Right lobe of liver (tissue), 6 donors: ENCODE data around the gene FCHSD1. TPM values are rescaled to one million over a fixed set of nuclear protein-coding genes. Genes with fewer than 3 reads are reported as not detected.
"Not testable (repeated sequence)": the region's sequence is repeated elsewhere in the genome, so short reads cannot be mapped to it uniquely, and the experiment has no call there.

Experiments used
- ATAC-seq, 4 donors: fragments of 200-7000 bp; cut with Tn5 transposase; one replicate each; pipeline ENCODE4 v1.9.1; 2020; ENCODE audit warnings: mild to moderate bottlenecking in 4 of 4, moderate library complexity in 4 of 4
- DNase-seq, 3 donors: peaks; one replicate each; pipeline ENCODE4 v3.0.0-alpha.2; 2020
- H3K27ac ChIP-seq, 3 donors: fragments of 200-600 bp; one replicate each; pipeline ENCODE4 v1.8.0; 2022
- H3K27me3 ChIP-seq, 2 donors: fragments of 200-600 bp; one replicate each; pipeline ENCODE4 v1.8.0; 2022
- H3K36me3 ChIP-seq, 4 donors: fragments of 200-600 bp; sonication (generic) in 1 of 4; one replicate each; pipeline versions ENCODE4 v1.5.1 to v1.8.0; 2017 to 2022; ENCODE audit warnings: control low read depth in 1 of 4
- H3K4me1 ChIP-seq, 4 donors: fragments of 200-600 bp; sonication (generic) in 1 of 4; one replicate each; pipeline versions ENCODE4 v1.5.1 to v1.8.0; 2017 to 2022; ENCODE audit warnings: control low read depth in 1 of 4
- H3K4me3 ChIP-seq, 3 donors: fragments of 200-600 bp; one replicate each; pipeline ENCODE4 v1.8.0; 2022
- H3K9me3 ChIP-seq, 4 donors: fragments of 200-600 bp; sonication (generic) in 1 of 4; one replicate each; pipeline versions ENCODE4 v1.5.1 to v1.8.0; 2017 to 2022; ENCODE audit warnings: control low read depth in 1 of 4
- CTCF ChIP-seq, 4 donors: fragments of 200-600 bp in 3 of 4; fragments of 450-650 bp in 1 of 4; IDR thresholded peaks; one replicate each; pipeline versions ENCODE4 v1.5.1 to v1.8.0; 2016 to 2022; ENCODE audit warnings: antibody characterized with exemption in 4 of 4, mild to moderate bottlenecking in 2 of 4
- POLR2A ChIP-seq: fragments of 450-650 bp; IDR thresholded peaks from one replicate; pipeline ENCODE4 v1.6.1; 2017; ENCODE audit warnings: antibody characterized with exemption, mild to moderate bottlenecking
- WGBS: methylation state at CpG from one replicate; pipeline ENCODE4 v1.1.6; 2018; ENCODE audit warnings: low coverage, low lambda C conversion rate; ENCODE audit not compliant: insufficient coverage; ENCODE audit errors: missing lambda C conversion rate; 5-methylcytosine and 5-hydroxymethylcytosine counted together
- intact Hi-C, 2 donors: fragments of 100-400 bp; cut with DNase I; formaldehyde crosslinking; loops; one replicate each; pipeline versions ENCODE4 v1.11.2 to v1.14.1; 2022
- total RNA-seq, 6 experiments: library from RNA; depleted of rRNA in 2 of 6; stranded (reverse); fragments of >200 nt in 2 of 6; fragmentation: NEBNext Ultra II Directional in 3 of 6; extraction: Animal tissue kit (Norgen Biotek cat#: 25700) in 3 of 6; gene quantifications; one replicate each; pipeline versions ENCODE4 v1.1.0 to v1.2.4, GENCODE V29; 2016 to 2023
- donor health status: DM: no; HTN: yes; CAD: no.
- donor health status: DM: no; HTN: no; CAD: no.
- donor health status: DM: no; HTN: no; CAD: no.
- donor health status: DM: no; HTN: yes; CAD: no.
- donor health status: DM: no; HTN: yes; CAD: no.

Gene FCHSD1
- total RNA-seq, 6 experiments from 2014 or later = 0.77 to 6.4 (median 3.3) TPM

GRCh38 chr5:141615991-141616720 lies 35.1 kb downstream of the FCHSD1 start:
- Histone ChIP-seq H3K4me3 (peak overlapping the region in 2 of 3 donors; percentile 17 to 93), H3K27ac (peak overlapping the region; percentile 30 to 99 (median 98)), H3K4me1 (peaks cover 0 to 63% (median 32%) of the 10 kb centered on the region in 4 donors), H3K27me3 (no peaks in the 10 kb centered on the region), H3K9me3 (no peaks in the 10 kb centered on the region), H3K36me3 (peaks cover 0 to 8% (median 0%) of the 10 kb centered on the region in 4 donors)
- intact Hi-C loops = no loop called here
- no peak for TF ChIP-seq CTCF (IDR thresholded peaks at IDR 0.05)
- TF ChIP-seq POLR2A = no peak
- 29% methylated on average over 9 of the region's 9 CpGs for WGBS
- ATAC-seq (no peak), DNase-seq (no peak)

GRCh38 chr5:141613344-141613743 lies 37.9 kb downstream of the FCHSD1 start:
- Histone ChIP-seq H3K4me3 (no peak overlapping the region), H3K4me1 (peaks cover 0 to 68% (median 28%) of the 10 kb centered on the region in 4 donors), H3K27me3 (no peaks in the 10 kb centered on the region), H3K27ac (no peak overlapping the region), H3K9me3 (no peaks in the 10 kb centered on the region), H3K36me3 (no peaks in the 10 kb centered on the region)
- intact Hi-C loops = no loop called here
- no peak for ATAC-seq
- TF ChIP-seq CTCF (IDR thresholded peaks at IDR 0.05) (no peak), POLR2A (no peak)
- no peak for DNase-seq

- Histone ChIP-seq H3K27ac (no peak overlapping the region), H3K4me3 (no peak overlapping the region), H3K4me1 (peaks cover 0 to 72% (median 29%) of the 10 kb centered on the region in 4 donors), H3K9me3 (no peaks in the 10 kb centered on the region), H3K36me3 (no peaks in the 10 kb centered on the region), H3K27me3 (no peaks in the 10 kb centered on the region)
- 68% methylated on average over 3 of the region's 3 CpGs for WGBS
- ATAC-seq (no peak), DNase-seq (no peak)
- TF ChIP-seq POLR2A = no peak
- TF ChIP-seq CTCF (IDR thresholded peaks at IDR 0.05) = no peak
- intact Hi-C loops = no loop called here
Observed at GRCh38 chr5:141611289-141611688, 39.9 kb downstream of the FCHSD1 start.

GRCh38 chr5:141609921-141610320 lies 41.3 kb downstream of the FCHSD1 start:
- H3K4me3 ChIP-seq, H3K9me3 ChIP-seq, intact Hi-C loops, DNase-seq, ATAC-seq, H3K36me3 ChIP-seq, H3K27me3 ChIP-seq: not testable (repeated sequence)
- WGBS = 83% methylated on average over 7 of the region's 7 CpGs
- Histone ChIP-seq H3K27ac (peak overlapping the region in 2 of 3 donors; percentile 71 to 96), H3K4me1 (peaks cover 0 to 76% (median 30%) of the 10 kb centered on the region in 4 donors)

- DNase-seq (no peak), ATAC-seq (peak in 3 of 4 donors; percentile 32 to 52 (median 34))
- intact Hi-C loops = no loop called here
- peaks cover 0 to 80% (median 29%) of the 10 kb centered on the region in 4 donors for H3K4me1 ChIP-seq
- H3K9me3 ChIP-seq = no peaks in the 10 kb centered on the region
- peak overlapping the region in 2 of 3 donors; percentile 71 to 96 for H3K27ac ChIP-seq
- H3K36me3 ChIP-seq = no peaks in the 10 kb centered on the region
- peak overlapping the region in 1 of 3 donors; percentile 20 for H3K4me3 ChIP-seq
- no peaks in the 10 kb centered on the region for H3K27me3 ChIP-seq
- TF ChIP-seq POLR2A (no peak), CTCF (IDR thresholded peaks at IDR 0.05) (no peak)
- 21% methylated on average over 3 of the region's 3 CpGs for WGBS
Observed at GRCh38 chr5:141609044-141609443, 42.2 kb downstream of the FCHSD1 start.
